GM23338 (cell line): ENCODE measurements around the gene DPEP2NB. TPM values are rescaled to one million over a fixed set of nuclear protein-coding genes. Genes with fewer than 3 reads are reported as not detected.
"Not testable (repeated sequence)": the region's sequence is repeated elsewhere in the genome, so short reads cannot be mapped to it uniquely, and the experiment has no call there.

Experiments used
- ATAC-seq: fragments of 200-7000 bp; cut with Tn5 transposase; 3 replicates; pipeline ENCODE4 v1.9.1; 2020
- DNase-seq: peaks from one replicate; pipeline ENCODE4 v3.0.0-alpha.2; 2015; ENCODE audit warnings: low spot score
- H2AFZ ChIP-seq: fragments of 200-600 bp; sonication (generic); 2 replicates; pipeline ENCODE4 v1.8.0; 2016; ENCODE audit warnings: antibody characterized with exemption, mild to moderate bottlenecking, moderate library complexity
- H3F3A ChIP-seq: fragments of 200-600 bp; sonication (generic); replicated peaks from 2 replicates; pipeline ENCODE4 v1.8.0; 2017; ENCODE audit warnings: antibody characterized with exemption, mixed run types, low read depth
- H3K27ac ChIP-seq: fragments of 200-600 bp; sonication (generic); 2 replicates; pipeline ENCODE4 v1.6.1; 2016; ENCODE audit warnings: low read depth
- H3K27me3 ChIP-seq: fragments of 200-600 bp; sonication (generic); 2 replicates; pipeline ENCODE4 v1.8.0; 2016; ENCODE audit warnings: mild to moderate bottlenecking, mixed run types, moderate library complexity; ENCODE audit not compliant: insufficient read depth
- H3K36me3 ChIP-seq: fragments of 200-600 bp; sonication (generic); 2 replicates; pipeline ENCODE4 v1.8.0; 2016; ENCODE audit warnings: mild to moderate bottlenecking; ENCODE audit not compliant: insufficient read depth
- H3K4me1 ChIP-seq: fragments of 200-600 bp; sonication (generic); 2 replicates; pipeline ENCODE4 v1.8.0; 2016; ENCODE audit warnings: mild to moderate bottlenecking, moderate library complexity; ENCODE audit not compliant: insufficient read depth
- H3K4me2 ChIP-seq: fragments of 200-600 bp; sonication (generic); 2 replicates; pipeline ENCODE4 v1.7.1; 2017; ENCODE audit warnings: mixed run types
- H3K4me3 ChIP-seq: fragments of 200-600 bp; sonication (generic); 2 replicates; pipeline ENCODE4 v1.6.1; 2016; ENCODE audit warnings: mixed run types
- H3K79me2 ChIP-seq: fragments of 200-600 bp; sonication (generic); replicated peaks from 2 replicates; pipeline ENCODE4 v1.8.0; 2017; ENCODE audit warnings: mild to moderate bottlenecking; ENCODE audit not compliant: insufficient read depth
- H3K9me2 ChIP-seq: fragments of 200-600 bp; sonication (generic); 2 replicates; pipeline ENCODE4 v1.8.0; 2017; ENCODE audit not compliant: insufficient read depth
- H4K20me1 ChIP-seq: fragments of 200-600 bp; sonication (generic); replicated peaks from 2 replicates; pipeline ENCODE4 v1.8.0; 2017; ENCODE audit warnings: mild to moderate bottlenecking; ENCODE audit not compliant: insufficient read depth
- H3K27ac Mint-ChIP-seq: 2 replicates; pipeline ENCODE4 v1.8.0; 2020; ENCODE audit warnings: inconsistent platforms, mild to moderate bottlenecking, moderate library complexity, mixed read lengths
- H3K27me3 Mint-ChIP-seq: 3 replicates; pipeline ENCODE4 v1.8.0; 2022; ENCODE audit warnings: low read depth, mild to moderate bottlenecking, moderate library complexity, mixed read lengths, inconsistent platforms; ENCODE audit not compliant: insufficient read depth, poor library complexity
- H3K36me3 Mint-ChIP-seq: 3 replicates; pipeline ENCODE4 v1.8.0; 2021; ENCODE audit warnings: low read depth, mild to moderate bottlenecking, inconsistent platforms, moderate library complexity, mixed read lengths
- H3K4me1 Mint-ChIP-seq: 3 replicates; pipeline ENCODE4 v1.8.0; 2020; ENCODE audit warnings: mild to moderate bottlenecking, inconsistent platforms, mixed read lengths
- H3K4me3 Mint-ChIP-seq: 3 replicates; pipeline ENCODE4 v1.8.0; 2021; ENCODE audit warnings: moderate library complexity, mild to moderate bottlenecking, inconsistent platforms, mixed read lengths
- H3K9me3 Mint-ChIP-seq: 3 replicates; pipeline ENCODE4 v1.8.0; 2020; ENCODE audit warnings: moderate library complexity, mild to moderate bottlenecking, inconsistent platforms, mixed read lengths
- polyA plus RNA-seq: library from polyadenylated mRNA; unstranded; fragments of >200 nt; fragmentation: Nextera tagmentation; extraction: Ambion mirVana; gene quantifications from 2 replicates; pipeline ENCODE4 v1.2.1, GENCODE V29; 2016
- total RNA-seq: library from RNA; depleted of rRNA; stranded (reverse); fragments of >200 nt; shearing (Covaris generic); gene quantifications from 2 replicates; pipeline ENCODE4 v1.2.3, GENCODE V29; 2014
- TF ChIP-seq, protein P1 (sequence below): IDR thresholded peaks from one replicate; pipeline ENCODE4 v1.6.1; 2018; ENCODE audit warnings: antibody characterized with exemption; ENCODE audit not compliant: unreplicated experiment
- TF ChIP-seq, protein P2 (sequence below): IDR thresholded peaks from 2 replicates; pipeline ENCODE4 v1.6.1; 2016; ENCODE audit warnings: antibody characterized with exemption
- TF ChIP-seq, protein P3 (sequence below): fragments of 250-450 bp; sonication (Bioruptor Pico); IDR thresholded peaks from 2 replicates; pipeline ENCODE4 v1.5.0; 2020; ENCODE audit warnings: mild to moderate bottlenecking, moderate library complexity

DPEP2NB gene
- total and polyA plus RNA-seq, 2 experiments from 2014 or later = not detected

DNA sequence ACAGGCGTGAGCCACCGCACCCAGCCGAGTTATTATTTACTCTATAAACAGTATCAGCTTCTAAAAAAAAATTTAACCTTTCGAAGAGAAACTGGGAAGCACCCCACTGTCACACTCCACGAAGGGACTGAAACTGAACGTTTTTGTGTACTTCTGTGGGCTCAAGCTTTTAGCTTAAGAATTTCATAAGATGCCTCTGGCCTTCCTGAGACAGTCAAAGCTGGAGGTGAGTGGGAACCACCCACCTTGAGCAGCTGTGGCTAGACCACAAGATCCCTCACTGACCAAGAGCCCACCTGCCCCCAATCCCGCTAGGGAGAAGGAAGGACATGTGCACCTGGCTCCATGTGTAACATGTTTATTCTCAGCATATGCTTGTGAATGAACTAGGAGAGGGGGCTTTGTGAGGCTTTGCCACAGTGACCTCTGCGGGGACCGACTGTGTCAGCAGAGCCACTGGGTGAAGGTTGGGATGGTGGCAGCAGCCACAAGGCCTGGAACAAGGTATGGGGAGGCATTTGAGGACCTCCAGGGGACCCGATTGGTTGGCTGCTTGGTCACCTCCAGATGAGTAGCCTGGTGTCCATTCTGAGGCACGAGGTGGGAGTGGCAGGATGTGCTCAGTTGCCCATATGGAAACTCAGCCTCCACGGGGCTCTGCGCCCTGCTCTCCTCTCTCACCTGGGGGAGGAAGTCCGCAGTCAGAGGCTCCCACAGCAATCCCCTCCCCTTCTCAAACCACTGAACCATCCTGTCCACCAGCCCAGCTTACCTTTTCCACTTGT, 40.2 kb downstream of the DPEP2NB start:
- Mint-ChIP-seq H3K36me3 (no peaks in the 10 kb centered on the region), H3K27ac (no peak overlapping the region), H3K27me3 (peaks cover 11% of the 10 kb centered on the region), H3K4me3 (no peak overlapping the region), H3K4me1 (no peaks in the 10 kb centered on the region; the same call in 2 of the 3 replicates), H3K9me3 (no peaks in the 10 kb centered on the region)
- Histone ChIP-seq H3K4me3 (no peak overlapping the region), H3K9me2 (no peaks in the 10 kb centered on the region), H2AFZ (no peak overlapping the region), H4K20me1 (no peaks in the 10 kb centered on the region), H3K36me3 (no peaks in the 10 kb centered on the region), H3K79me2 (no peaks in the 10 kb centered on the region), H3K27ac (no peak overlapping the region), H3F3A (0 out of 2 replicates have a peak, but pooled peaks cover 2% of the 10 kb centered on the region), H3K4me2 (no peak overlapping the region), H3K27me3 (no peaks in the 10 kb centered on the region), H3K4me1 (no peaks in the 10 kb centered on the region)
- TF ChIP-seq, protein P1, sequence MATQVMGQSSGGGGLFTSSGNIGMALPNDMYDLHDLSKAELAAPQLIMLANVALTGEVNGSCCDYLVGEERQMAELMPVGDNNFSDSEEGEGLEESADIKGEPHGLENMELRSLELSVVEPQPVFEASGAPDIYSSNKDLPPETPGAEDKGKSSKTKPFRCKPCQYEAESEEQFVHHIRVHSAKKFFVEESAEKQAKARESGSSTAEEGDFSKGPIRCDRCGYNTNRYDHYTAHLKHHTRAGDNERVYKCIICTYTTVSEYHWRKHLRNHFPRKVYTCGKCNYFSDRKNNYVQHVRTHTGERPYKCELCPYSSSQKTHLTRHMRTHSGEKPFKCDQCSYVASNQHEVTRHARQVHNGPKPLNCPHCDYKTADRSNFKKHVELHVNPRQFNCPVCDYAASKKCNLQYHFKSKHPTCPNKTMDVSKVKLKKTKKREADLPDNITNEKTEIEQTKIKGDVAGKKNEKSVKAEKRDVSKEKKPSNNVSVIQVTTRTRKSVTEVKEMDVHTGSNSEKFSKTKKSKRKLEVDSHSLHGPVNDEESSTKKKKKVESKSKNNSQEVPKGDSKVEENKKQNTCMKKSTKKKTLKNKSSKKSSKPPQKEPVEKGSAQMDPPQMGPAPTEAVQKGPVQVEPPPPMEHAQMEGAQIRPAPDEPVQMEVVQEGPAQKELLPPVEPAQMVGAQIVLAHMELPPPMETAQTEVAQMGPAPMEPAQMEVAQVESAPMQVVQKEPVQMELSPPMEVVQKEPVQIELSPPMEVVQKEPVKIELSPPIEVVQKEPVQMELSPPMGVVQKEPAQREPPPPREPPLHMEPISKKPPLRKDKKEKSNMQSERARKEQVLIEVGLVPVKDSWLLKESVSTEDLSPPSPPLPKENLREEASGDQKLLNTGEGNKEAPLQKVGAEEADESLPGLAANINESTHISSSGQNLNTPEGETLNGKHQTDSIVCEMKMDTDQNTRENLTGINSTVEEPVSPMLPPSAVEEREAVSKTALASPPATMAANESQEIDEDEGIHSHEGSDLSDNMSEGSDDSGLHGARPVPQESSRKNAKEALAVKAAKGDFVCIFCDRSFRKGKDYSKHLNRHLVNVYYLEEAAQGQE = no peak
- TF ChIP-seq, protein P2, sequence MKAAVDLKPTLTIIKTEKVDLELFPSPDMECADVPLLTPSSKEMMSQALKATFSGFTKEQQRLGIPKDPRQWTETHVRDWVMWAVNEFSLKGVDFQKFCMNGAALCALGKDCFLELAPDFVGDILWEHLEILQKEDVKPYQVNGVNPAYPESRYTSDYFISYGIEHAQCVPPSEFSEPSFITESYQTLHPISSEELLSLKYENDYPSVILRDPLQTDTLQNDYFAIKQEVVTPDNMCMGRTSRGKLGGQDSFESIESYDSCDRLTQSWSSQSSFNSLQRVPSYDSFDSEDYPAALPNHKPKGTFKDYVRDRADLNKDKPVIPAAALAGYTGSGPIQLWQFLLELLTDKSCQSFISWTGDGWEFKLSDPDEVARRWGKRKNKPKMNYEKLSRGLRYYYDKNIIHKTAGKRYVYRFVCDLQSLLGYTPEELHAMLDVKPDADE = no peak
- TF ChIP-seq, protein P3, sequence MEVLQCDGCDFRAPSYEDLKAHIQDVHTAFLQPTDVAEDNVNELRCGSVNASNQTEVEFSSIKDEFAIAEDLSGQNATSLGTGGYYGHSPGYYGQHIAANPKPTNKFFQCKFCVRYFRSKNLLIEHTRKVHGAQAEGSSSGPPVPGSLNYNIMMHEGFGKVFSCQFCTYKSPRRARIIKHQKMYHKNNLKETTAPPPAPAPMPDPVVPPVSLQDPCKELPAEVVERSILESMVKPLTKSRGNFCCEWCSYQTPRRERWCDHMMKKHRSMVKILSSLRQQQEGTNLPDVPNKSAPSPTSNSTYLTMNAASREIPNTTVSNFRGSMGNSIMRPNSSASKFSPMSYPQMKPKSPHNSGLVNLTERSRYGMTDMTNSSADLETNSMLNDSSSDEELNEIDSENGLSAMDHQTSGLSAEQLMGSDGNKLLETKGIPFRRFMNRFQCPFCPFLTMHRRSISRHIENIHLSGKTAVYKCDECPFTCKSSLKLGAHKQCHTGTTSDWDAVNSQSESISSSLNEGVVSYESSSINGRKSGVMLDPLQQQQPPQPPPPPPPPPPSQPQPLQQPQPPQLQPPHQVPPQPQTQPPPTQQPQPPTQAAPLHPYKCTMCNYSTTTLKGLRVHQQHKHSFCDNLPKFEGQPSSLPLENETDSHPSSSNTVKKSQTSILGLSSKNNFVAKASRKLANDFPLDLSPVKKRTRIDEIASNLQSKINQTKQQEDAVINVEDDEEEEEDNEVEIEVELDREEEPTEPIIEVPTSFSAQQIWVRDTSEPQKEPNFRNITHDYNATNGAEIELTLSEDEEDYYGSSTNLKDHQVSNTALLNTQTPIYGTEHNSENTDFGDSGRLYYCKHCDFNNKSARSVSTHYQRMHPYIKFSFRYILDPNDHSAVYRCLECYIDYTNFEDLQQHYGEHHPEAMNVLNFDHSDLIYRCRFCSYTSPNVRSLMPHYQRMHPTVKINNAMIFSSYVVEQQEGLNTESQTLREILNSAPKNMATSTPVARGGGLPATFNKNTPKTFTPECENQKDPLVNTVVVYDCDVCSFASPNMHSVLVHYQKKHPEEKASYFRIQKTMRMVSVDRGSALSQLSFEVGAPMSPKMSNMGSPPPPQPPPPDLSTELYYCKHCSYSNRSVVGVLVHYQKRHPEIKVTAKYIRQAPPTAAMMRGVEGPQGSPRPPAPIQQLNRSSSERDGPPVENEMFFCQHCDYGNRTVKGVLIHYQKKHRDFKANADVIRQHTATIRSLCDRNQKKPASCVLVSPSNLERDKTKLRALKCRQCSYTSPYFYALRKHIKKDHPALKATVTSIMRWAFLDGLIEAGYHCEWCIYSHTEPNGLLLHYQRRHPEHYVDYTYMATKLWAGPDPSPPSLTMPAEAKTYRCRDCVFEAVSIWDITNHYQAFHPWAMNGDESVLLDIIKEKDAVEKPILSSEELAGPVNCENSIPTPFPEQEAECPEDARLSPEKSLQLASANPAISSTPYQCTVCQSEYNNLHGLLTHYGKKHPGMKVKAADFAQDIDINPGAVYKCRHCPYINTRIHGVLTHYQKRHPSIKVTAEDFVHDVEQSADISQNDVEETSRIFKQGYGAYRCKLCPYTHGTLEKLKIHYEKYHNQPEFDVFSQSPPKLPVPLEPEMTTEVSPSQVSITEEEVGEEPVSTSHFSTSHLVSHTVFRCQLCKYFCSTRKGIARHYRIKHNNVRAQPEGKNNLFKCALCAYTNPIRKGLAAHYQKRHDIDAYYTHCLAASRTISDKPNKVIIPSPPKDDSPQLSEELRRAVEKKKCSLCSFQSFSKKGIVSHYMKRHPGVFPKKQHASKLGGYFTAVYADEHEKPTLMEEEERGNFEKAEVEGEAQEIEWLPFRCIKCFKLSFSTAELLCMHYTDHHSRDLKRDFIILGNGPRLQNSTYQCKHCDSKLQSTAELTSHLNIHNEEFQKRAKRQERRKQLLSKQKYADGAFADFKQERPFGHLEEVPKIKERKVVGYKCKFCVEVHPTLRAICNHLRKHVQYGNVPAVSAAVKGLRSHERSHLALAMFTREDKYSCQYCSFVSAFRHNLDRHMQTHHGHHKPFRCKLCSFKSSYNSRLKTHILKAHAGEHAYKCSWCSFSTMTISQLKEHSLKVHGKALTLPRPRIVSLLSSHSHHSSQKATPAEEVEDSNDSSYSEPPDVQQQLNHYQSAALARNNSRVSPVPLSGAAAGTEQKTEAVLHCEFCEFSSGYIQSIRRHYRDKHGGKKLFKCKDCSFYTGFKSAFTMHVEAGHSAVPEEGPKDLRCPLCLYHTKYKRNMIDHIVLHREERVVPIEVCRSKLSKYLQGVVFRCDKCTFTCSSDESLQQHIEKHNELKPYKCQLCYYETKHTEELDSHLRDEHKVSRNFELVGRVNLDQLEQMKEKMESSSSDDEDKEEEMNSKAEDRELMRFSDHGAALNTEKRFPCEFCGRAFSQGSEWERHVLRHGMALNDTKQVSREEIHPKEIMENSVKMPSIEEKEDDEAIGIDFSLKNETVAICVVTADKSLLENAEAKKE = no peak
- ATAC-seq (no peak), DNase-seq (no peak)

DNA sequence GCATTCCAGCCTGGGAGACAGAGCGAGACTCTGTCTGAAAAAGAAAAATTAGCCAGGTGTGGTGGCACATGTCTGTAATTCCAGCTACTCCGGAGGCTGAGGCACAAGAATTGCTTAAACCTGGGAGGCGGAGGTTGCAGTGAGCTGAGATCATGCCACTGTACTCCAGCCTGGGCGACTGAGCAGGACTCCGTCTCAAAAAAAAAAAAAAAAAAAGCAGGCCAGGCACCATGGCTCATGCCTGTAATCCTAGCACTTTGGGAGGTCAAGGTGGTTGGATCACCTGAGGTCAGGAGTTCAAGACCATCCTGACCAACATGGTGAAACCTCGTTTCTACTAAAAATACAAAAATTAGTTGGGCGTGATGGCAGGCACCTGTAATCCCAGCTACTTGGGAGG, 43.4 kb downstream of the DPEP2NB start:
- not testable (repeated sequence) for H3K4me3 ChIP-seq, H3K4me1 ChIP-seq, ATAC-seq, H3K79me2 ChIP-seq, H3K9me2 ChIP-seq, H3K36me3 ChIP-seq, H3K4me1 Mint-ChIP-seq, H3K27ac Mint-ChIP-seq, H3K4me2 ChIP-seq, H4K20me1 ChIP-seq, H3K9me3 Mint-ChIP-seq, H3K27ac ChIP-seq, H3K4me3 Mint-ChIP-seq, H2AFZ ChIP-seq, DNase-seq, H3K27me3 ChIP-seq, H3K36me3 Mint-ChIP-seq
- 0 out of 2 replicates have a peak, but pooled peaks cover 11% of the 10 kb centered on the region for H3F3A ChIP-seq
- H3K27me3 Mint-ChIP-seq = peaks cover 16% of the 10 kb centered on the region
